Thyroid gland (tissue), 4 donors: Measurements from ENCODE around the gene GAPDHS. TPM values are rescaled to one million over a fixed set of nuclear protein-coding genes. Genes with fewer than 3 reads are reported as not detected.

Source experiments
- DNase-seq, 2 donors: peaks; one replicate each; pipeline ENCODE4 v3.0.0-alpha.2; 2019
- H3K27ac ChIP-seq, 3 donors: fragments of 200-600 bp; sonication (generic); 1 replicate in 2 of 3; 2 replicates in 1 of 3; pipeline ENCODE4 v1.5.1; 2016 to 2019; ENCODE audit warnings: mild to moderate bottlenecking in 1 of 3, moderate library complexity in 1 of 3
- H3K27me3 ChIP-seq: fragments of 200-600 bp; sonication (generic); one replicate; pipeline ENCODE4 v1.5.1; 2019
- H3K36me3 ChIP-seq, 2 donors: fragments of 200-600 bp; sonication (generic); one replicate each; pipeline ENCODE4 v1.5.1; 2016 to 2019
- H3K4me1 ChIP-seq, 2 donors: fragments of 200-600 bp; sonication (generic); one replicate each; pipeline ENCODE4 v1.5.1; 2017 to 2019
- H3K4me3 ChIP-seq, 3 donors: fragments of 200-600 bp; sonication (generic); replicated peaks in 1 of 3; 1 replicate in 2 of 3; 2 replicates in 1 of 3; pipeline ENCODE4 v1.5.1; 2016; ENCODE audit warnings: mild to moderate bottlenecking in 1 of 3
- H3K9me3 ChIP-seq: fragments of 200-600 bp; sonication (generic); one replicate; pipeline ENCODE4 v1.5.1; 2017
- POLR2A ChIP-seq, 2 donors: fragments of 450-650 bp; IDR thresholded peaks; one replicate each; pipeline ENCODE4 v1.6.1; 2017; ENCODE audit warnings: antibody characterized with exemption in 2 of 2, mild to moderate bottlenecking in 2 of 2, moderate library complexity in 1 of 2
- WGBS, 2 donors: methylation state at CpG; one replicate each; pipeline ENCODE4 v1.1.5; 2017; 5-methylcytosine and 5-hydroxymethylcytosine counted together
- intact Hi-C: fragments of 100-400 bp; cut with DNase I; formaldehyde crosslinking; loops from one replicate; pipeline ENCODE4 v1.15.1; 2023
- total RNA-seq, 4 donors: library from RNA; depleted of rRNA; stranded (reverse); fragments of >200 nt; gene quantifications; one replicate each; pipeline ENCODE4 v1.2.3, GENCODE V29; 2016
- TF ChIP-seq, protein P1 (sequence below), 6 experiments: fragments of 200-600 bp in 3 of 6; fragments of 450-650 bp in 3 of 6; sonication (generic) in 3 of 6; IDR thresholded peaks; one replicate each; pipeline ENCODE4 v1.5.1; 2016 to 2019; ENCODE audit warnings: antibody characterized with exemption in 6 of 6, mild to moderate bottlenecking in 2 of 6, inconsistent platforms in 1 of 6, moderate library complexity in 1 of 6

The GAPDHS gene
- total RNA-seq, 4 donors from 2014 or later: 1.6 TPM; not detected in 3

DNA sequence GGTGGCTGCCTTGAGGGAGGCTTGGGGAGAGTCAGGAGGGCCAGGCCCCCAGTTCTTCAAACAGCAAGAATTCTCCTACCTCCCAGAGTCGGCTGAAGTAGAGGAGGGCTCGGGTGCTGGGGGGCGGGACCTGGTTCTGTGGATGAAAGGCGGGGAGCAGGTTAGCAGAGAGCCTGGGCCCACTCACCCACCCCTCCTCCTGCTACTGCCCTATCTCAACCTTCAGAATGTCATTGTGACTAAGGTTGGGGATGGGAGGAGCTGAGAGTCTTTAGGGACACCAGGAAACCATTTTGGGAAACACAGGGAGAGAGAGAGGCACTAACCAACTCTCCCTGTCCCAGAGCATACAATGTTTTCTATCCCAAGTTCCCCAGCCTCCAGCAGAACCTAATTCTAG, 30.5 kb upstream of the GAPDHS start:
- intact Hi-C loops: no loop called here
- H3K36me3 ChIP-seq: peaks cover 9 to 19% of the 10 kb centered on the region in 2 donors
- H3K4me3 ChIP-seq: no peak overlapping the region
- H3K9me3 ChIP-seq: no peaks in the 10 kb centered on the region
- no peaks in the 10 kb centered on the region for H3K27me3 ChIP-seq
- no peak for DNase-seq
- H3K27ac ChIP-seq: no peak overlapping the region
- no peaks in the 10 kb centered on the region for H3K4me1 ChIP-seq
- TF ChIP-seq POLR2A (IDR thresholded peaks at IDR 0.05): no peak
- TF ChIP-seq, protein P1, sequence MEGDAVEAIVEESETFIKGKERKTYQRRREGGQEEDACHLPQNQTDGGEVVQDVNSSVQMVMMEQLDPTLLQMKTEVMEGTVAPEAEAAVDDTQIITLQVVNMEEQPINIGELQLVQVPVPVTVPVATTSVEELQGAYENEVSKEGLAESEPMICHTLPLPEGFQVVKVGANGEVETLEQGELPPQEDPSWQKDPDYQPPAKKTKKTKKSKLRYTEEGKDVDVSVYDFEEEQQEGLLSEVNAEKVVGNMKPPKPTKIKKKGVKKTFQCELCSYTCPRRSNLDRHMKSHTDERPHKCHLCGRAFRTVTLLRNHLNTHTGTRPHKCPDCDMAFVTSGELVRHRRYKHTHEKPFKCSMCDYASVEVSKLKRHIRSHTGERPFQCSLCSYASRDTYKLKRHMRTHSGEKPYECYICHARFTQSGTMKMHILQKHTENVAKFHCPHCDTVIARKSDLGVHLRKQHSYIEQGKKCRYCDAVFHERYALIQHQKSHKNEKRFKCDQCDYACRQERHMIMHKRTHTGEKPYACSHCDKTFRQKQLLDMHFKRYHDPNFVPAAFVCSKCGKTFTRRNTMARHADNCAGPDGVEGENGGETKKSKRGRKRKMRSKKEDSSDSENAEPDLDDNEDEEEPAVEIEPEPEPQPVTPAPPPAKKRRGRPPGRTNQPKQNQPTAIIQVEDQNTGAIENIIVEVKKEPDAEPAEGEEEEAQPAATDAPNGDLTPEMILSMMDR (IDR thresholded peaks at IDR 0.05): no peak
- 79 to 91% methylated on average over 4 of the region's 4 CpGs for WGBS, 2 donors

DNA sequence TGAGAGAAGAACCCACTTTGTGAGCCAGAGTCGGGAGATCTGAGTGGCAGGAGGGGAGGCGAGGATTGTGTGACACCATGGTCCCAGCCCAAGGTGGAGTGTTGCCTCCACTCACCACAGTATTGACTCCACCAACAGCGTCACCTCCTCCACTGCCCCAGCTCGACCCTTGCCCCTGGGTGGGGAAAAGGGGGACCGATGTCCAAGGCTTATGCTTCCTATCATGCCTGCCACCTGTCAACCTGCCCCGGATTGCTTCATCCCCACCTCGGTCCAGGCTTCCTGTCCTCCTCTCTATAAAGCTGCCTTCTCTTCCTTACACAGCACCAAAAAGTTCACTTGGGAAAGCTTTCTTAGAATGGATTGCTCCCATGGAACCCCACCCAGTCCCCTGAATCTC, 27.2 kb upstream of the GAPDHS start:
- intact Hi-C loops: no loop called here
- 87% methylated on average over 7 of the region's 7 CpGs for WGBS, 2 donors
- peaks cover 12 to 16% of the 10 kb centered on the region in 2 donors for H3K4me1 ChIP-seq
- no peak overlapping the region for H3K4me3 ChIP-seq
- H3K27me3 ChIP-seq: no peaks in the 10 kb centered on the region
- no peaks in the 10 kb centered on the region for H3K9me3 ChIP-seq
- TF ChIP-seq, protein P1 (IDR thresholded peaks at IDR 0.05): no peak
- no peak for TF ChIP-seq POLR2A (IDR thresholded peaks at IDR 0.05)
- no peak overlapping the region for H3K27ac ChIP-seq
- DNase-seq: no peak
- peaks cover 0 to 11% of the 10 kb centered on the region in 2 donors for H3K36me3 ChIP-seq

DNA sequence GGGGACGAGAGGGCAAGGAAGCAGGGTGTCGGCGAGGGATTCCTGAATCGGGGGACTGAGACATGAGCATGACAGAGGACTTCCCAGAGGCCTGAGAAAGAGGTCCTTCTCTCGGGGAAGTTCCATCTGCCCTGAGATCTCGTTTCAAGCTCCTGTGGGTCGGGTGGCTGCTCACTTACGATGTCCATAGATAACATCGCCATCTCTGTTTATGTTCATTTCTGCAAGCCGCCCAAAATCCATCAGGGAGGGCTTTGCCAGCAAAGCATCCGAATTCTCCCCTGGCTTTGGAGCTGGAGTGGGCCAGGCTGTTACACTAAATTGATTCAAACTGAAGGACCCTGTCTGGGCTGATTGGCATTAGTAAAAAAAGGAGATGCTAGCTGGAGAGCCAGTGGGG, 25.7 kb upstream of the GAPDHS start:
- Histone ChIP-seq H3K27me3 (no peaks in the 10 kb centered on the region), H3K4me3 (no peak overlapping the region), H3K9me3 (no peaks in the 10 kb centered on the region), H3K36me3 (peaks cover 0 to 11% of the 10 kb centered on the region in 2 donors), H3K4me1 (peaks cover 12 to 16% of the 10 kb centered on the region in 2 donors), H3K27ac (no peak overlapping the region)
- intact Hi-C loops: no loop called here
- DNase-seq: no peak
- 83 to 92% methylated on average over 11 of the region's 11 CpGs for WGBS, 2 donors
- TF ChIP-seq, protein P1 (IDR thresholded peaks at IDR 0.05): no peak
- TF ChIP-seq POLR2A (IDR thresholded peaks at IDR 0.05): no peak

DNA sequence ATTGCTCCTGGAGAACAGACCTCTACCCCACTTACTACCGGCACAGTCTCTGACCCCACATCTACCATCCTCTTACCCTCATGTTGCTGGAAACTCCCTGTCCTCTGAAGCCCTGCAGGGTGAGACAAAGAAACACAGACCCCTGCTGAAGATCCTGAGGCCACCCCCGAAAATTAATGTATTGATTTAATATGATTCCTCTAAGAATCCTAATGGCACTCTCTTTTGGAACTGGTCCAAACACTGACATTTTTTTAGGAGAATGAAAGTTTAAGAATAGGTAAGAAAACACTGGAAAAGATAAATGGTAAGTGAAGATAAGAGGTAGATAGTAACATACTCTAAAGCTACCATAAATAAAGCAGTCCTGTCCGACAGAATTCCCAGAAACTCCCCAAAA, 25.1 kb upstream of the GAPDHS start:
- intact Hi-C loops: no loop called here
- TF ChIP-seq, protein P1 (IDR thresholded peaks at IDR 0.05): no peak
- no peak for TF ChIP-seq POLR2A (IDR thresholded peaks at IDR 0.05)
- H3K36me3 ChIP-seq: peaks cover 0 to 11% of the 10 kb centered on the region in 2 donors
- no peaks in the 10 kb centered on the region for H3K27me3 ChIP-seq
- H3K4me3 ChIP-seq: no peak overlapping the region
- WGBS, 2 donors: 82 to 95% methylated on average over 3 of the region's 3 CpGs
- H3K4me1 ChIP-seq: peaks cover 12 to 18% of the 10 kb centered on the region in 2 donors
- H3K27ac ChIP-seq: no peak overlapping the region
- H3K9me3 ChIP-seq: no peaks in the 10 kb centered on the region
- no peak for DNase-seq

DNA sequence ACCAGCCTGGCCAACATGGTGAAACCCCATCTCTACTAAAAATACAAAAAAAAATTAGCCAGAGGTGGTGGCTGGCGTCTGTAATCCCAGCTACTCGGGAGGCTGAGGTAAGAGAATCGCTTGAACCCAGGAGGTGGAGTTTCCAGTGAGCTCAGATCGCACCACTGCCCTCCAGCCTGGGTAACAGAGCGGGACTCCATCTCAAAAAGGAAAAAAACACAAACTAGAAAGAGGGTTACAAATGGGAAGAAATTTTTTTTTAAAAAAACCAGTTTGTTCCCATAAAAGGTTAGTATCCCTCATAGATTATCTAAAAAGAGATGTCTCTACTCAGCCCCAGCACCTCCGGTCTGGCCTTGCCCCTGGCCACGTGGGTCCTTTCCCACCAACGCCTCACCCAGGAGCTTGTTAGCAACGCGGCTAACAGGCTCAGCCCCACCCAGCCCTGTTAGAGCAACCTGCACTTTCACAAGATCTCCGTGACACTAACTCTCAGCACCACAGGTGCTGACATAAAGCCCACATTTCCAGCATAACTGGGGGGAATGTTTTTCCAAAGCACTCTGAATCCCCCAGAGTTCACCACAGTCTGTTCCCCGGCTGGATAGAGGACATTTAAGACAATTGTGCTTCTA, 24.1 kb upstream of the GAPDHS start:
- TF ChIP-seq, protein P1 (IDR thresholded peaks at IDR 0.05): no peak
- TF ChIP-seq POLR2A (IDR thresholded peaks at IDR 0.05): peak in 1 of 2 donors; percentile 73
- intact Hi-C loops: no loop called here

More for the DNA sequence above, 24.1 kb upstream of the GAPDHS start:
- peaks cover 17 to 28% of the 10 kb centered on the region in 2 donors for H3K4me1 ChIP-seq
- peak overlapping the region; percentile 2 to 63 (median 37) for H3K4me3 ChIP-seq
- DNase-seq: peak; percentile 85 to 86
- no peaks in the 10 kb centered on the region for H3K9me3 ChIP-seq
- peaks cover 0 to 11% of the 10 kb centered on the region in 2 donors for H3K36me3 ChIP-seq
- H3K27ac ChIP-seq: peak overlapping the region; percentile 67 to 89 (median 79)
- H3K27me3 ChIP-seq: no peaks in the 10 kb centered on the region
- WGBS, 2 donors: 10 to 11% methylated on average over 12 of the region's 12 CpGs
